ENCODE results near the gene GDF2.

GDF2 gene

GRCh38 chr10:47279276-47279675, 43.0 kb upstream of the GDF2 start:
- TF ChIP-seq CTCF (IDR thresholded peaks at IDR 0.05; ENCODE audit: low read depth, low read length, missing control alignments), result no peak
- DNase-seq (ENCODE audit: extremely low read depth, low read depth), result no peak

DNA sequence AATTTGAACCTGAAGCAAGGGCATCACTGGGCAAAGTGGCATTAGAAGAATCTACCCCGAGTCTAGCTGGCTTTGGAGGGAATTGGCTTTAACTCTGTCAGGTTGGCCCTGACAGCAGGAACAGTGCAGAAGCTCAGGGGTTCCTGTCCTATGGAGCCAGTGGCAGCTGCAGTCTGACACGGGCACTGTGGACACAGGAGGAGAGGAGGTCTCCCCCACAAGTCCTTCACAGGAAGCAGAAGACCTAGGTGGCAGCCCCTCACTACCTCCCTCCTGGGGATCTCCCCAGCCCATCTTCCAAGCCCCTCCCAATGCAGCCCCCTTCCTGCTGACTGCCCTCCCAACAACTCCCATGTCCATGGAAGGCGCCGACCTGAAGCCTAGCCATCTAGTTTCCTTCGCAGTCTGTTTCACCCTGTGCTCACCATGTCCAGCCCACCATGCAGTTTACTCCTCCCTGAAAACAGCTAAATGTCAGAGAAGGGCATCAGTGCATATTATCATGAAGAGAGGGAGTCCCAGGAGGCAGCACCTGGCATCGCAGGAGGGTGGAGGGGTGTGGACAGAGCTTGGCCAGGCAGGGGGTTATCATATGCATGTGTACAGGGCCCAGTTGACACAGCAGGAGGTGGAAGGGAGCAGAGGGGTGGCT, 40.1 kb upstream of the GDF2 start:
- no peak overlapping the region for H3K4me3 ChIP-seq (replicated peaks; ENCODE audit: low read depth, low read length)
- no peak for TF ChIP-seq CTCF (IDR thresholded peaks at IDR 0.05; ENCODE audit: low read depth, low read length, missing control alignments)
- DNase-seq (ENCODE audit: extremely low read depth, low read depth), result no peak

More at GRCh38 chr10:47279276-47279675, 43.0 kb upstream of the GDF2 start:
- H3K4me3 ChIP-seq (replicated peaks; ENCODE audit: low read depth, low read length), result no peak overlapping the region

- no peak for DNase-seq (ENCODE audit: extremely low read depth, low read depth)
- TF ChIP-seq CTCF (IDR thresholded peaks at IDR 0.05; ENCODE audit: low read depth, low read length, missing control alignments), result no peak
- H3K4me3 ChIP-seq (replicated peaks; ENCODE audit: low read depth, low read length), result no peak overlapping the region
Observed at GRCh38 chr10:47282657-47283018, 39.6 kb upstream of the GDF2 start.

DNA sequence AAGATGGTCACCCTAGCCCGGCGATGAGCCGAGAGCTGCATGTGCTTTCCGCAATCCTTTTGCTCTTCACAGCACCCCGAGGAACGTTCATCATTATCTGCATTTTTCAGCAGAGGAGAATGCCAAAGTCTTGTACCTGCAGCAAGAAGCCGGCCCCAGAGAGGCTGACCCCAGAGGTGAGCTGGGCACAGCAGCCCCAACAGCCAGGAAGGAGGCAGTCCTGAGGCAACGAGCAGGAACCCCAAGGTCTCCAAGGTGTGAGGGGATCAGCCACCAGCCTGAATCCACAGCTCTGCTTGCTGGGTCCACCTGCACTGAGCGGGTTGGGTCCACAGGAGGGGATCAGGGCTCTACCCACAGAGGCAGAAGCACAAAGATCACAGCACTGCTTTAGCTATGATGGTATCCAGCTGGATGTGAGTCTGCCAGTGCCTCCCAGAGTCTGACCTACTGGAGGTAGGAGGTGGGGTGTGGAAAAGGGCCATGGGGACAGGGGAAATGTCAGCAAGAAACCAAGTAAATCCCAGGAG, 39.1 kb upstream of the GDF2 start:
- no peak for DNase-seq (ENCODE audit: extremely low read depth, low read depth)
- H3K4me3 ChIP-seq (replicated peaks; ENCODE audit: low read depth, low read length), result no peak overlapping the region
- no peak for TF ChIP-seq CTCF (IDR thresholded peaks at IDR 0.05; ENCODE audit: low read depth, low read length, missing control alignments)

DNA sequence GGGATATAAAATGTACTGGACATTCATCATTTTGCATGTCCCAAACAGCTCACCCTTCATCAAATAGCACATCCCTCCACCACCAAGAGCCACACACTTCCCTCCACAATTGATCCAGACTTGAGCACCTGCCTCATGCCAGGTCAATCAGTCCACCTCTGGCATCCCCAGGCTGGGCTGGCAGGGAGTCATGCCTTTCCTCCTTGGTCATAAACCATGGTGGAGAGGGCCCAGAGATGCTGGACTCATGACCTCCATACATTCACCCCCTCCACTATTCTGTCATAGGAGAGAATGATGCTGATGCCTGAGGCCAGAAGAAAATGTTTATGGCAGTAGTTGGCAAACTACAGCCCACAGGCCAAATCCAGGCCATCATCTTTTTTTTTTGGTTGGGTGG, 38.4 kb upstream of the GDF2 start:
- no peak overlapping the region for H3K4me3 ChIP-seq (replicated peaks; ENCODE audit: low read depth, low read length)
- no peak for DNase-seq (ENCODE audit: extremely low read depth, low read depth)
- TF ChIP-seq CTCF (IDR thresholded peaks at IDR 0.05; ENCODE audit: low read depth, low read length, missing control alignments), result no peak

GRCh38 chr10:47285381-47286115, 36.7 kb upstream of the GDF2 start:
- no peak overlapping the region for H3K4me3 ChIP-seq (replicated peaks; ENCODE audit: low read depth, low read length)
- DNase-seq (ENCODE audit: extremely low read depth, low read depth), result no peak
- TF ChIP-seq CTCF (IDR thresholded peaks at IDR 0.05; ENCODE audit: low read depth, low read length, missing control alignments), result no peak

All from HFF-Myc (cell line).